ENCODE results near the gene FRAS1.
"Not testable (repeated sequence)": the region's sequence is repeated elsewhere in the genome, so short reads cannot be mapped to it uniquely, and the experiment has no call there.

Gene FRAS1

GRCh38 chr4:78174891-78175290, 117.8 kb downstream of the FRAS1 start:
- no peak for DNase-seq

DNA sequence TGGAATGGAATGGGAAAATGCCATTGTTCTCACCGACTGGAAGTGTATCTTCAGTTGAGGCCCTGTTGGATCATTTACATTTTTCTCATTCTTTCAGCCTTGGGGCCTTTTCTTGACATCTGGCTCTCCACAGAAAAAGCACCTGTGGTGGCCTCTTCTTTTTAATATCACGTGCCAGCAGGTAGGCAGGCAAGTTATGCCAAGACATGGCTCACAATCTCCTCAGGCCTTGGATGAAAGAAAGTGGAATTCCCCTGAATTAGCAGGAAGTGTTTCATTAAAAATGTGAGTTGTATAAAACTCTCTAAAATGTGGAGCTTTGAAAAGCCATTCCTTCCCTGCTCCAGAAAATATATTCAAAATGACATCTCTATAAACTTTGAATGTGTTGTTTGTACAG, 122.1 kb downstream of the FRAS1 start:
- no peak for DNase-seq

DNA sequence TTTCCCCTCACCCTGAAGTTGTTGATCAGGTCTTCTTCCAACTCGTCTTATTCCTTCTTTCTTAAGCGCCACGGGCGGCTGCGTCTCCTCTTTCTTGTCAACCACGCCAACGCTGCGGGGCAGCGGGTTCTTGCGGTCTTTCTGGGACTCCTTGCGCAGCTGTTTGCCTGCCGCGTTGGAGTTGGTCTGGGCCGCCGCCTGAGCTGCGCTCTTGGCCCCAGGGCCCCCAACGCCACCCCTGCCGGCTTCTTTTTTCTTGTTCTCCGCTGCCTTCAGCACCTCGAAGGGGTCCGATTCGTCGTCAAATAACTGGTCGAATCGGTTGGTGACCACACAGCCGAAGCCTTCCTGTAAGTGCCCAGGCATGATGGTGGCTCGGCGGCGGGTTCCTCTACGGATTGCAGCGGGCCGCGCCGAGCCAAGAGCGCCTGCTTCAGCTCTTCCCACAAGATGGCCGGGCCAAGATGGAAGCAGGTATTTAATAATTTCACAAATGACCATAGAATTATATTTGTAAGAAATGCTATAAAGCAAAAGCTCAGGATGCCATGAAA, 124.6 kb downstream of the FRAS1 start:
- DNase-seq: not testable (repeated sequence)

DNA sequence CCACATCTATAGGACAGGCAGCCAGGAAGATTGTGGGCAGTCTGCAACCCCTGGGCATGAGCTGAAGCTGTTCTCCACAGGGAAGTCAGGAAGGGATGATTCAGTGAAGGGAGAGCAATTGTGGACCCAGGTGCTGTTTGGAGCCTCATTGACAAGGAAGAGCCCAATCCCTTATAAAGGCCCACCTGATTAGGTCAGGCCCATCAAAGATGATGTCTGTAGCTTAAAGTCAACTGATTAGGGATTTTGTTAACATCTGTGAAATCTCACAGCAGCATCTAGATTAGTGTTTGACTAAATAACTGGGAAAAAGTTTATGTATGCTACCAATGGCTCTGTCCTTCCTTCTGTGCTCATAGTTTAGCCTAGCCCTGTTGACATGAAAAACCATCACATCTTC, 127.5 kb downstream of the FRAS1 start:
- DNase-seq: no peak

- DNase-seq: no peak
Observed at GRCh38 chr4:78185117-78185516, 128.0 kb downstream of the FRAS1 start.

DNA sequence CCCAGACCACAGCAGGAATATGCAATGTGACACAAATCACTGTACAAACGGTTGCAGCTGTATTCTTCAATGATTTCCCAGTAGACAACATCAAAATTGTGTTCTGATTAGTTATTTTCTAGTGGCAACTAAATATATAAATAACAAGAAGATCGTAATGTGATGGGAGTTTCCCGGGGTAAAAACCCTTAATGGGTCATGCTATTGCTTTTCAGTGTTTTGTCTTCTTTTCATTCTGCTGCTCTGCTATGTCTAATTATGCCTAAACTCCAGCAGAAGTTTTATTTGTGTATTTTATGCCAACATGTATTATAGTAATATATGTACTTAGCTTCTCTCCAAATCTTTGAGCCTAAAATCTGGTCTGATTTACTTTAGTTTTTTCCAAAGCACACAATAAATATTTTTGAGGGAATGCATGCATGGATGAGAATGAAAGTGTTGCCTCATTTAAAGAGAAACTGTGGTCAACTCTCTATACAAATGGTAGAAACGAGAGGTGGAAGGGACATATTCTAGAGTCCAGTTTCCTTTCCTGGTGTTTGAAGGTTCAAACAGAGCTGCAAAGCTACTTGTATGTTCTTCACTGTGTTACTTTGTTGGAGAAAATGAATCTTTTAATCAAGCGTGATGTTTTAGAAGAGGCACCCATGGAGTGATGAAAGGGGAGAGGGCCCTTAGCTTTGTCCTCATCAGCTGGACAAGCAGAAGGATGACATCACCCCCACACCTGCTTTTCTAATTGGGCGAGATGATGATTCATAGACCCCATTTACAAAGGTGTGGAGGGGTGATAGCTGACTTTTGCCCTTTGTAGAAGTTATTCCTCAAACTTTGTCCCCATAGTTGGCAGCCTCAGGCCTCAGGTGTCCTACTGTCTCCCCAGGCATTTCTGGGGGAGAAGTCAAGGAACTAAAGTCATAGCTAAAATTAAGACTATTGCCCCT, 129.7 kb downstream of the FRAS1 start:
- DNase-seq: no peak

DNA sequence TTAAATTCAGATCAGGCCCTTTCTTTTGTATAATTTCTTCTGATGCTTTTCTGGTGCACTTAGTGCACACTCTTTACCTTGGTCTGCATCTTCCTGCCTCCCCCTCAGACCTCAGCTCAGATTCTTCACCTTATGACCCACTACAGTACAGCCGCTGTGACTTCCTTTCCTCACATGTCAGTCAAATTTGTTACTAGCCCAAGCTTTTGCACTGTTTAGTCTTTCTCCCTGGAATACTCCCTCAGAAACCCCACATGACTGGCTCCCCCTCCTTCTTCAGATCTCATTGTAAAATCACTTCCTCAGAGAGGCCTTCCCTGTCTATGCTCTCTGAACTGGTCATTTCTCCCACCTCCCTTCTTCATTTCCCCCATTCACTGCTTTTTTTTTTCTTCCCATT, 132.9 kb downstream of the FRAS1 start:
- no peak for DNase-seq

- no peak for DNase-seq
Observed at GRCh38 chr4:78190595-78190994, 133.5 kb downstream of the FRAS1 start.

DNA sequence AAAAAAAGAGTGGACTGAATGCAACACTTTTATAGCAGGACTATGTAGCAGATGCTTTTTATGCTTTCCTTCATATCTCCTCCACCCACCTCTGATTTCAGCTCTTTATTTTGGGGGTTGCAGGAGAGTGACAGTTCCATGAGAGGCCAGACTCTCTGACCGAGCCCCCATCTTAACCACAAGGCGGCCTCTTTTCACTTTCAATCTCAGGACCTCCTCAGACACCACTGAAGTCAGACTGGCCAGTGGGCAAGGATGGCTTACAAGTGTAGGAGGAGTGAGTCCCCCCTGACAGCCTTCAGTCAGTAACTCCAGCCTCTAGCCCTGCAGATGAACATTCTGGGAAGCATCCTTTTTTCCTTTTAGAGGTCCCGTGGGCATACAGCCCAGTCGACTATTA, 140.8 kb downstream of the FRAS1 start:
- DNase-seq: no peak

GRCh38 chr4:78199984-78200383, 142.9 kb downstream of the FRAS1 start:
- no peak for DNase-seq

DNA sequence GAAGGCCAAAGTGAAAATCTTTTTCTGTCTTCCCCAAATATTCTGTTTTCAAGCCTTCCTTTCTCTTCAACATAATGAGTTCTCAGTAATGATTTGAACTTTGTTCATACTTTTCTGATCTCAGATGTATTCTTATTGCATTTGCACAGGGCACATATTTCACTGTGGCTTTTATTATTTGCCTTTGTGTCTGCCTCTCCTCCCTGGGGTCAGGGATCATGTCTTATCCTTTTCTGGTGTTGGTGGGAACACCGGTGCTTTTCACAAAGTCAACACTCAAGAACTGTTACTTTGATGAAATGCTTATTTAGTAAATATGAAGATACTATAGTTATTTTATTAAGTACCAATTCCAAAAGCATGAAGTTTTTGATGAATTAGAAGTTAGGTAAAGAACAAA, 143.8 kb downstream of the FRAS1 start:
- DNase-seq: no peak

GRCh38 chr4:78204176-78204575, 147.1 kb downstream of the FRAS1 start:
- no peak for DNase-seq

- no peak for DNase-seq
Observed at GRCh38 chr4:78205591-78205990, 148.5 kb downstream of the FRAS1 start.

DNA sequence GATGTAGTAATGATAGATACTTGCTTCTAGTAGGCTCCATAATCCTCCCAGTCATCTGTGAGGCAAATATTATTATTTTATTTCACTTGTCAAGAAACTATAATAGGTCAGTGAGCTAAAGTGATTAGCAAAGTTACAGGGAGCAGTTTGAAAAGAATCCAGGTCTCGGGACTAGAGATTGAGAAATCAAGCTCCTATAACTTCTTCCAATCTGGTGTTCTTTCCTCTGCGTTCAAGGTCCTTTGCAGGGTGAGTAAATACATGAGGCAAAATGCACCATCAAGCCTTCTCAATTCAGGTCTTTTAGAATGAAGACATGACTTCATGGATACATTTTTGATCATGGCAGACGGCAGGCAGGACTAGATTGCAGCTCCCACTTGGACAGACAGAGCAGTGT, 150.4 kb downstream of the FRAS1 start:
- DNase-seq: no peak

GRCh38 chr4:78207951-78208350, 150.8 kb downstream of the FRAS1 start:
- DNase-seq: no peak

GRCh38 chr4:78208896-78209295, 151.8 kb downstream of the FRAS1 start:
- DNase-seq: not testable (repeated sequence)

GRCh38 chr4:78210694-78211410, 153.7 kb downstream of the FRAS1 start:
- no peak for DNase-seq

DNA sequence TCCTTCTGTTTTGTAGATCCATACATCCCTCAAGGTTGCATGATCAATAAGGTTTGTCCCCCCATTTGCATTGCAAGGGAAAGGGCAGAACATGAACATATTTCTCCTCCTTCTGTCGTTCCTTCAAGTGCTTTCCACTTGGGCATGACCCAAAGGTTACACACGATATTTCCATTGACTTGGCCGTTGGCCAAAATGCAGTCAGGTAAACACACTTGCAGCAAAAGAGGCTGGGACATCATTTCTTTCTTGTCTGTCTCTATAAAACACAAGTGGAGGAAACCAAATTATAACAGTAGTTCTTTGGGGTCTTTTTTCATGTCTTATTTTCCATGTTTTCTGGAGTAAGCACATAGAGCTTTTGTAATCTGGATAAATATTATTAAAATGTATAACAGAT, 156.1 kb downstream of the FRAS1 start:
- no peak for DNase-seq

DNA sequence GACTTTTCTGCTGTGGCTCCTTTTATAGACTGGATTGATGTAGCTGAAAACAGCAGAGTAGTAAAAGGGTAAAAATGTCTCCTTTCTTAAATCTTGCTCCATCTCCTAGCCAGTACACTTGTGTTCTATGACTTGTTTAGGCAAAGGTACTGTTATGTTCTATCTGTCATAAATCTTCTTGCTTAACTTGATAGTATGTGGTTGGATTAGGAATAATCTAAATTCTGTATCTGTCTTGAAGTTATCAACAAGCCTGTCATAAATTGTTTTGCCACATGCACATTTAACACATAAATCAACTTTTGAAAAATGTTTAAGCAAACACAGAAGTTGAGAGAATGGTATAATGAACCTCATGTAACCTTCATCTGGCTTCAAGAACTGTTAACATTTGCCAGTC, 157.0 kb downstream of the FRAS1 start:
- no peak for DNase-seq

- DNase-seq: no peak
Observed at GRCh38 chr4:78217557-78217956, 160.4 kb downstream of the FRAS1 start.

DNA sequence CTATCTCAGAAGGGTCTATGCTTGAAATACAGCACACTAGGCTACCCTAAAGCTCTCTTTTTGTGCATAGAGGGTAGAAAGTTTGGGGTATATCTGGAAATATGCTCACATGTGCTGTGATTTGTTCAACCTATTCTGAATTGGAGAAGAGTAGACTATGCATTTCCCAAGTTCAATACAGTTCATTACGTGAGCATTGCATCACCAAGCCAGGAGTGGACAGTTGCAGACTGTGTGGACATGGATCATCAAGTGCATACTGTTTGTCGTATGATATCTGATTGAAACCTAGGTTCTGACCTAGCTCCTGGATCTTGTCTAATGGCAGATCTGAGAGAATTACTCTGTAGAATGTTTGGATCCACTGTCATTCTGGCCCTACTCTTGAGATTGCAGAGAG, 161.1 kb downstream of the FRAS1 start:
- DNase-seq: no peak

- no peak for DNase-seq
Observed at GRCh38 chr4:78219825-78220224, 162.7 kb downstream of the FRAS1 start.

- DNase-seq: no peak
Observed at GRCh38 chr4:78220283-78220682, 163.2 kb downstream of the FRAS1 start.
